HEK293 (cell line): ENCODE results near the gene KCNH8.

Experiments
- CTCF ChIA-PET: fragments of 350-600 bp; formaldehyde crosslinking; extraction: SDS; loops from one replicate; lab custom pipeline; 2021; ENCODE audit warnings: antibody characterized with exemption; lab: Yijun Ruan, JAX
- POLR2A ChIA-PET: fragments of 300-600 bp; formaldehyde crosslinking; extraction: SDS; loops from one replicate; lab custom pipeline; 2020; ENCODE audit warnings: antibody characterized with exemption, inconsistent platforms; lab: Yijun Ruan, JAX
- H3K27ac ChIP-seq: fragments of 200-500 bp; sonication (Bioruptor generic); 2 replicates; pipeline ENCODE4 v1.5.1; 2014; ENCODE audit warnings: low read depth, low read length, control low read depth, inconsistent platforms; ENCODE audit errors: extremely low read depth
- H3K36me3 ChIP-seq, 2 experiments: fragments of 200-500 bp in 1 of 2; sonication (Bioruptor generic) in 1 of 2; 1 replicate in 1 of 2; 2 replicates in 1 of 2; pipeline ENCODE4 v1.5.1; 2014 to 2017; ENCODE audit warnings: inconsistent platforms in 2 of 2, low read length in 2 of 2; ENCODE audit not compliant: control insufficient read depth in 2 of 2, insufficient read depth in 1 of 2
- H3K4me1 ChIP-seq: fragments of 200-500 bp; sonication (Bioruptor generic); 2 replicates; pipeline ENCODE4 v1.5.1; 2014; ENCODE audit warnings: mild to moderate bottlenecking, low read length, inconsistent platforms; ENCODE audit not compliant: control insufficient read depth, insufficient read depth
- H3K4me3 ChIP-seq: 2 replicates; pipeline ENCODE4 v1.5.1; 2011; ENCODE audit warnings: low read depth, mild to moderate bottlenecking, control low read depth, low read length, moderate library complexity
- H3K9me3 ChIP-seq: fragments of 200-500 bp; sonication (Bioruptor generic); 2 replicates; pipeline ENCODE4 v1.5.1; 2014; ENCODE audit warnings: low read depth, low read length, inconsistent platforms; ENCODE audit not compliant: control insufficient read depth, insufficient read depth
- GFI1B ChIP-seq: fragments of 450-650 bp; formaldehyde crosslinking; IDR thresholded peaks from 2 replicates; pipeline ENCODE4 v1.5.1; 2016; ENCODE audit warnings: missing biosample characterization, missing genetic modification characterization
- GLI4 ChIP-seq: fragments of 450-650 bp; formaldehyde crosslinking; IDR thresholded peaks from 2 replicates; pipeline ENCODE4 v1.5.1; 2016; ENCODE audit warnings: missing biosample characterization, missing genetic modification characterization
- HOXC10 ChIP-seq: sonication (generic); formaldehyde crosslinking; IDR thresholded peaks from 2 replicates; pipeline ENCODE4 v1.8.1; 2023; ENCODE audit warnings: mild to moderate bottlenecking, missing genetic modification reagents
- KLF16 ChIP-seq: fragments of 450-650 bp; formaldehyde crosslinking; IDR thresholded peaks from 2 replicates; pipeline ENCODE4 v1.5.1; 2017; ENCODE audit warnings: missing biosample characterization, missing genetic modification characterization
- MYNN ChIP-seq: fragments of 450-650 bp; formaldehyde crosslinking; IDR thresholded peaks from 2 replicates; pipeline ENCODE4 v1.5.1; 2016; ENCODE audit warnings: missing biosample characterization, missing genetic modification characterization, borderline replicate concordance
- MZF1 ChIP-seq: fragments of 450-650 bp; formaldehyde crosslinking; IDR thresholded peaks from 2 replicates; pipeline ENCODE4 v1.5.1; 2017; ENCODE audit warnings: missing biosample characterization, missing genetic modification characterization, borderline replicate concordance
- PBX3 ChIP-seq: sonication (generic); formaldehyde crosslinking; IDR thresholded peaks from 2 replicates; pipeline ENCODE4 v1.8.1; 2022; ENCODE audit warnings: mild to moderate bottlenecking, moderate library complexity, missing genetic modification reagents
- PRDM10 ChIP-seq: fragments of 450-650 bp; formaldehyde crosslinking; IDR thresholded peaks from 2 replicates; pipeline ENCODE4 v1.5.1; 2016; ENCODE audit warnings: missing biosample characterization, missing genetic modification characterization
- ZBTB11 ChIP-seq: fragments of 450-650 bp; formaldehyde crosslinking; conservative IDR thresholded peaks from 2 replicates; pipeline ENCODE4 v1.5.1; 2016; ENCODE audit warnings: low read depth, missing biosample characterization, missing genetic modification characterization
- ZBTB26 ChIP-seq: fragments of 450-650 bp; formaldehyde crosslinking; optimal IDR thresholded peaks from 2 replicates; pipeline ENCODE3; 2016; ENCODE audit warnings: missing biosample characterization, mild to moderate bottlenecking, missing genetic modification characterization
- ZNF10 ChIP-seq: fragments of 450-650 bp; formaldehyde crosslinking; IDR thresholded peaks from 2 replicates; pipeline ENCODE4 v1.5.1; 2017; ENCODE audit warnings: missing biosample characterization, missing genetic modification characterization
- ZNF112 ChIP-seq: fragments of 450-650 bp; formaldehyde crosslinking; IDR thresholded peaks from 2 replicates; pipeline ENCODE4 v1.5.0; 2017; ENCODE audit warnings: missing biosample characterization, missing genetic modification characterization
- ZNF157 ChIP-seq: fragments of 450-650 bp; formaldehyde crosslinking; IDR thresholded peaks from 2 replicates; pipeline ENCODE4 v1.5.1; 2016; ENCODE audit warnings: missing biosample characterization, missing genetic modification characterization
- ZNF398 ChIP-seq: fragments of 450-650 bp; formaldehyde crosslinking; IDR thresholded peaks from 2 replicates; pipeline ENCODE4 v1.5.1; 2017; ENCODE audit warnings: missing biosample characterization, missing genetic modification characterization
- ZNF473 ChIP-seq: fragments of 450-650 bp; formaldehyde crosslinking; IDR thresholded peaks from 2 replicates; pipeline ENCODE4 v1.5.1; 2017; ENCODE audit warnings: missing biosample characterization, missing genetic modification characterization
- ZNF48 ChIP-seq: fragments of 450-650 bp; formaldehyde crosslinking; IDR thresholded peaks from 2 replicates; pipeline ENCODE4 v1.5.1; 2016; ENCODE audit warnings: missing biosample characterization, missing genetic modification characterization
- ZNF549 ChIP-seq: fragments of 450-650 bp; IDR thresholded peaks from 2 replicates; pipeline ENCODE4 v1.5.1; 2018; ENCODE audit warnings: missing biosample characterization, missing genetic modification characterization, mild to moderate bottlenecking, inconsistent platforms, moderate library complexity
- ZNF571 ChIP-seq: fragments of 450-650 bp; formaldehyde crosslinking; IDR thresholded peaks from 2 replicates; pipeline ENCODE4 v1.5.0; 2017; ENCODE audit warnings: missing biosample characterization, missing genetic modification characterization
- ZNF624 ChIP-seq: fragments of 450-650 bp; formaldehyde crosslinking; IDR thresholded peaks from 2 replicates; pipeline ENCODE4 v1.5.1; 2017; ENCODE audit warnings: missing biosample characterization, missing genetic modification characterization
- ZNF626 ChIP-seq: fragments of 450-650 bp; sonication (Bioruptor Pico); formaldehyde crosslinking; IDR thresholded peaks from 2 replicates; pipeline ENCODE4 v1.5.1; 2018; ENCODE audit warnings: missing biosample characterization, missing genetic modification characterization, inconsistent platforms
- ZNF664 ChIP-seq: fragments of 450-650 bp; formaldehyde crosslinking; IDR thresholded peaks from 2 replicates; pipeline ENCODE4 v1.5.1; 2016; ENCODE audit warnings: missing biosample characterization, missing genetic modification characterization

The KCNH8 gene

GRCh38 chr3:19331931-19332330 lies 183.6 kb downstream of the KCNH8 start:
- no peaks in the 10 kb centered on the region for H3K9me3 ChIP-seq
- CTCF ChIA-PET, result no interaction called here

GRCh38 chr3:19334120-19334519 lies 185.8 kb downstream of the KCNH8 start:
- ChIA-PET POLR2A (no interaction called here), CTCF (no interaction called here)
- H3K36me3 ChIP-seq, result no peaks in the 10 kb centered on the region
- H3K4me1 ChIP-seq, result no peaks in the 10 kb centered on the region
- H3K27ac ChIP-seq, result no peak overlapping the region
- no peak overlapping the region for H3K4me3 ChIP-seq
- no peaks in the 10 kb centered on the region for H3K9me3 ChIP-seq
- no peak for TF ChIP-seq ZNF473 (tag by site-specific recombination)
- TF ChIP-seq GLI4, result no peak
- TF ChIP-seq MZF1 (tag by site-specific recombination), result no peak
- TF ChIP-seq PRDM10, result no peak
- TF ChIP-seq GFI1B (tag by site-specific recombination), result no peak
- TF ChIP-seq ZBTB26 (tag by site-specific recombination), result no peak
- no peak for TF ChIP-seq ZNF571 (tag by site-specific recombination)
- no peak for TF ChIP-seq KLF16
- no peak for TF ChIP-seq ZNF157 (tag by site-specific recombination)
- no peak for TF ChIP-seq HOXC10 (CRISPR knock-in tag)

More at GRCh38 chr3:19331931-19332330, 183.6 kb downstream of the KCNH8 start:
- POLR2A ChIA-PET, result no interaction called here
- no peaks in the 10 kb centered on the region for H3K4me1 ChIP-seq
- no peak overlapping the region for H3K27ac ChIP-seq
- TF ChIP-seq ZNF398 (tag by site-specific recombination) (no peak), ZBTB11 (tag by site-specific recombination) (no peak), PBX3 (CRISPR knock-in tag) (no peak), ZNF624 (tag by site-specific recombination) (no peak), ZNF549 (tag by site-specific recombination) (no peak), MZF1 (tag by site-specific recombination) (no peak), ZNF626 (tag by site-specific recombination) (no peak), ZNF112 (no peak), ZNF664 (no peak), MYNN (tag by site-specific recombination) (no peak), ZNF10 (no peak), ZNF48 (tag by site-specific recombination) (no peak)
- H3K36me3 ChIP-seq, result no peaks in the 10 kb centered on the region
- H3K4me3 ChIP-seq, result no peak overlapping the region
